Right lobe of liver (tissue), 6 donors: Measurements from ENCODE around the gene ERN1. TPM values are rescaled to one million over a fixed set of nuclear protein-coding genes. Genes with fewer than 3 reads are reported as not detected.

ENCODE experiments used
- ATAC-seq, 4 donors: fragments of 200-7000 bp; cut with Tn5 transposase; one replicate each; pipeline ENCODE4 v1.9.1; 2020; ENCODE audit warnings: mild to moderate bottlenecking in 4 of 4, moderate library complexity in 4 of 4
- DNase-seq, 3 donors: peaks; one replicate each; pipeline ENCODE4 v3.0.0-alpha.2; 2020
- H3K27ac ChIP-seq, 3 donors: fragments of 200-600 bp; one replicate each; pipeline ENCODE4 v1.8.0; 2022
- H3K27me3 ChIP-seq, 2 donors: fragments of 200-600 bp; one replicate each; pipeline ENCODE4 v1.8.0; 2022
- H3K36me3 ChIP-seq, 4 donors: fragments of 200-600 bp; sonication (generic) in 1 of 4; one replicate each; pipeline versions ENCODE4 v1.5.1 to v1.8.0; 2017 to 2022; ENCODE audit warnings: control low read depth in 1 of 4
- H3K4me1 ChIP-seq, 4 donors: fragments of 200-600 bp; sonication (generic) in 1 of 4; one replicate each; pipeline versions ENCODE4 v1.5.1 to v1.8.0; 2017 to 2022; ENCODE audit warnings: control low read depth in 1 of 4
- H3K4me3 ChIP-seq, 3 donors: fragments of 200-600 bp; one replicate each; pipeline ENCODE4 v1.8.0; 2022
- H3K9me3 ChIP-seq, 4 donors: fragments of 200-600 bp; sonication (generic) in 1 of 4; one replicate each; pipeline versions ENCODE4 v1.5.1 to v1.8.0; 2017 to 2022; ENCODE audit warnings: control low read depth in 1 of 4
- CTCF ChIP-seq, 4 donors: fragments of 200-600 bp in 3 of 4; fragments of 450-650 bp in 1 of 4; IDR thresholded peaks; one replicate each; pipeline versions ENCODE4 v1.5.1 to v1.8.0; 2016 to 2022; ENCODE audit warnings: antibody characterized with exemption in 4 of 4, mild to moderate bottlenecking in 2 of 4
- POLR2A ChIP-seq: fragments of 450-650 bp; IDR thresholded peaks from one replicate; pipeline ENCODE4 v1.6.1; 2017; ENCODE audit warnings: antibody characterized with exemption, mild to moderate bottlenecking
- WGBS: methylation state at CpG from one replicate; pipeline ENCODE4 v1.1.6; 2018; ENCODE audit warnings: low coverage, low lambda C conversion rate; ENCODE audit not compliant: insufficient coverage; ENCODE audit errors: missing lambda C conversion rate; 5-methylcytosine and 5-hydroxymethylcytosine counted together
- intact Hi-C, 2 donors: fragments of 100-400 bp; cut with DNase I; formaldehyde crosslinking; loops; one replicate each; pipeline versions ENCODE4 v1.11.2 to v1.14.1; 2022
- total RNA-seq, 6 experiments: library from RNA; depleted of rRNA in 2 of 6; stranded (reverse); fragments of >200 nt in 2 of 6; fragmentation: NEBNext Ultra II Directional in 3 of 6; extraction: Animal tissue kit (Norgen Biotek cat#: 25700) in 3 of 6; gene quantifications; one replicate each; pipeline versions ENCODE4 v1.1.0 to v1.2.4, GENCODE V29; 2016 to 2023
- donor health status: DM: no; HTN: yes; CAD: no.
- donor health status: DM: no; HTN: no; CAD: no.
- donor health status: DM: no; HTN: no; CAD: no.
- donor health status: DM: no; HTN: yes; CAD: no.
- donor health status: DM: no; HTN: yes; CAD: no.

ERN1 gene
- total RNA-seq, 6 experiments from 2014 or later: 22.7 to 47.6 (median 28.7) TPM

- Histone ChIP-seq H3K4me3 (no peak overlapping the region), H3K27me3 (no peaks in the 10 kb centered on the region), H3K4me1 (peaks cover 0 to 12% (median 0%) of the 10 kb centered on the region in 4 donors), H3K36me3 (no peaks in the 10 kb centered on the region), H3K9me3 (no peaks in the 10 kb centered on the region), H3K27ac (no peak overlapping the region)
- 73% methylated on average over 6 of the region's 6 CpGs for WGBS
- TF ChIP-seq POLR2A: no peak
- TF ChIP-seq CTCF (IDR thresholded peaks at IDR 0.05): no peak
- DNase-seq: no peak
- no peak for ATAC-seq
- intact Hi-C loops: loop anchor here (10.0 kb wide), 2 partner anchors 105 to 225 kb away; partner anchors contain the start of genes CSHL1 (in 1 of the 2) and GH1 (in 1 of the 2)
Measured at GRCh38 chr17:64139542-64139941, 9.6 kb upstream of the ERN1 start.

GRCh38 chr17:64138441-64138840, 8.5 kb upstream of the ERN1 start:
- intact Hi-C loops: loop anchor here (10.0 kb wide), 2 partner anchors 104 to 224 kb away; partner anchors contain the start of genes CSHL1 (in 1 of the 2) and GH1 (in 1 of the 2)
- DNase-seq (no peak), ATAC-seq (no peak)
- 81% methylated on average over 2 of the region's 2 CpGs for WGBS
- Histone ChIP-seq H3K36me3 (no peaks in the 10 kb centered on the region), H3K4me3 (no peak overlapping the region), H3K27me3 (no peaks in the 10 kb centered on the region), H3K4me1 (peaks cover 0 to 15% (median 0%) of the 10 kb centered on the region in 4 donors), H3K9me3 (no peaks in the 10 kb centered on the region), H3K27ac (no peak overlapping the region)
- no peak for TF ChIP-seq CTCF (IDR thresholded peaks at IDR 0.05)
- no peak for TF ChIP-seq POLR2A

- Histone ChIP-seq H3K27ac (peak overlapping the region; percentile 31 to 64 (median 59)), H3K4me3 (no peak overlapping the region), H3K9me3 (no peaks in the 10 kb centered on the region), H3K4me1 (peaks cover 0 to 22% (median 0%) of the 10 kb centered on the region in 4 donors), H3K27me3 (no peaks in the 10 kb centered on the region), H3K36me3 (no peaks in the 10 kb centered on the region)
- ATAC-seq: no peak
- WGBS: 67% methylated on average over 6 of the region's 6 CpGs
- no peak for TF ChIP-seq CTCF (IDR thresholded peaks at IDR 0.05)
- no peak for TF ChIP-seq POLR2A
- intact Hi-C loops: loop anchor here (5.0 to 10.0 kb wide), 3 partner anchors 100 to 220 kb away; partner anchors contain the start of genes CSHL1 (in 1 of the 2) and GH1 (in 1 of the 2)
- DNase-seq: no peak
Measured at GRCh38 chr17:64135000-64135399, 5.1 kb upstream of the ERN1 start.

GRCh38 chr17:64134216-64134970, 4.4 kb upstream of the ERN1 start:
- Histone ChIP-seq H3K27me3 (no peaks in the 10 kb centered on the region), H3K4me1 (peaks cover 0 to 22% (median 0%) of the 10 kb centered on the region in 4 donors), H3K27ac (peak overlapping the region; percentile 31 to 64 (median 59)), H3K9me3 (no peaks in the 10 kb centered on the region), H3K36me3 (no peaks in the 10 kb centered on the region), H3K4me3 (no peak overlapping the region)
- TF ChIP-seq CTCF (IDR thresholded peaks at IDR 0.05) (no peak), POLR2A (no peak)
- 42% methylated on average over 6 of the region's 6 CpGs for WGBS
- DNase-seq (no peak), ATAC-seq (peak in 2 of 4 donors; percentile 2 to 17)
- intact Hi-C loops: loop anchor here (5.0 to 10.0 kb wide), 3 partner anchors 100 to 220 kb away; partner anchors contain the start of genes CSHL1 (in 1 of the 2) and GH1 (in 1 of the 2)
